ENCODE results near the gene EVC. TPM values are rescaled to one million over a fixed set of nuclear protein-coding genes. Genes with fewer than 3 reads are reported as not detected.

EVC gene
- total RNA-seq, 2 donors from 2014 or later, result 25.5 to 29.0 TPM

DNA sequence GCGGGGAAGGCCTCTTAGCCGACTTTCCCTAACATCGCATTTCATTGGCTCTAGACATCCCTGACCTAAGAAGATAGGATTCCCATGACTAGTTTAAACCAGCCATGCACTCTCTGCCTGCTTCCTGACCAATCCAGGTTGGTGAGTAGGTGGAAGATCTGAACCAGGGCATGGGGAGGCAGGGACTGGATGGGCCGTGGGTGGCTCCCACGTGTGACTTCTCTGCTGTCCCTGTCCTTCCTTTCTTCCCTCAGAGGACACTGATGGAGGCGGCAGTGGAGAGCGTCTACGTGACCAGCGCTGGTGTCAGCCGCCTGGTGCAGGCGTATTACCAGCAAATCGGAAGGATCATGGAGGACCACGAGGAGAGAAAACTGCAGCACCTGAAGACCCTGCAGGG, 90.7 kb downstream of the EVC start:
- WGBS, 2 experiments (ENCODE audit: insufficient coverage in 1 of 2, insufficient read length in 1 of 2), result 87 to 91% methylated on average over 8 to 13 of the region's 13 CpGs
- Mint-ChIP-seq H3K9me3 (peaks cover 2% of the 10 kb centered on the region), H3K27me3 (ENCODE audit: insufficient read depth) (no peaks in the 10 kb centered on the region), H3K4me3 (no peak overlapping the region), H3K36me3 (ENCODE audit: low read depth) (peaks cover 55% of the 10 kb centered on the region), H3K4me1 (no peaks in the 10 kb centered on the region), H3K27ac (no peak overlapping the region)
- no peaks in the 10 kb centered on the region for H3K9me3 ChIP-seq (ENCODE audit: control insufficient read depth, low read length)
- H3K4me3 ChIP-seq (ENCODE audit: low read length), result no peak overlapping the region
- no peaks in the 10 kb centered on the region for H3K27me3 ChIP-seq (ENCODE audit: control insufficient read depth, insufficient read depth, low read length, poor library complexity, severe bottlenecking)
- no peaks in the 10 kb centered on the region for H3K36me3 ChIP-seq (ENCODE audit: control insufficient read depth, insufficient read depth, low read length)
- H3K4me1 ChIP-seq (ENCODE audit: control insufficient read depth, insufficient read depth, low read length), result no peaks in the 10 kb centered on the region
- no peak overlapping the region for H3K27ac ChIP-seq (ENCODE audit: low read depth, low read length)
- DNase-seq, result no peak
- H3K9ac ChIP-seq (ENCODE audit: extremely low read depth, low read length, poor library complexity, severe bottlenecking), result no peak overlapping the region
- TF ChIP-seq CTCF (conservative IDR thresholded peaks at IDR 0.05), result no peak

DNA sequence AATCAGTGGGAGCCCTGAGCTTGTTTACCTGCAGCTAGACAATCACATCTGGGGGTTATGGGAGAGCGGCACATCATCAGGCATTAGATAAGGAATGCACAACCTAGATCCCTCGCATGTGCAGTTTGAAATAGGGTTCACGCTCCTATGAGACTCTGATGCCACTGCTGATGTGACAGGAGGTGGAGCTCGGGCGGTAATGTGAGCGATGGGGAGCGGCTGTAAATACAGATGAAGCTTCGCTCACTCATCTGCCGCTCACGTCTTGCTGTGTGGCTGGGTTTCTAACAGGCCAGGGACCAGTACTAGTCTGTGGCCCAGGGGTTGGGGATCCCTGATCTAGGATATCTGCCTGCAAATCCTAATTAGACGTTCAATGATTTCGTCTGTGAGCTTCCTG, 91.6 kb downstream of the EVC start:
- Mint-ChIP-seq H3K4me1 (no peaks in the 10 kb centered on the region), H3K36me3 (ENCODE audit: low read depth) (peaks cover 56% of the 10 kb centered on the region), H3K27me3 (ENCODE audit: insufficient read depth) (no peaks in the 10 kb centered on the region), H3K4me3 (no peak overlapping the region), H3K9me3 (peaks cover 2% of the 10 kb centered on the region), H3K27ac (no peak overlapping the region)
- no peaks in the 10 kb centered on the region for H3K27me3 ChIP-seq (ENCODE audit: control insufficient read depth, insufficient read depth, low read length, poor library complexity, severe bottlenecking)
- no peaks in the 10 kb centered on the region for H3K4me1 ChIP-seq (ENCODE audit: control insufficient read depth, insufficient read depth, low read length)
- H3K27ac ChIP-seq (ENCODE audit: low read depth, low read length), result no peak overlapping the region
- no peak overlapping the region for H3K9ac ChIP-seq (ENCODE audit: extremely low read depth, low read length, poor library complexity, severe bottlenecking)
- H3K36me3 ChIP-seq (ENCODE audit: control insufficient read depth, insufficient read depth, low read length), result no peaks in the 10 kb centered on the region
- WGBS, 2 experiments (ENCODE audit: insufficient coverage in 1 of 2, insufficient read length in 1 of 2), result 96 to 98% methylated on average over 12 of the region's 12 CpGs
- TF ChIP-seq CTCF (conservative IDR thresholded peaks at IDR 0.05), result no peak
- no peak for DNase-seq
- no peaks in the 10 kb centered on the region for H3K9me3 ChIP-seq (ENCODE audit: control insufficient read depth, low read length)
- no peak overlapping the region for H3K4me3 ChIP-seq (ENCODE audit: low read length)

- DNase-seq, result peak; percentile 78
- no peak overlapping the region for H3K4me3 Mint-ChIP-seq
- H3K27me3 ChIP-seq (ENCODE audit: control insufficient read depth, insufficient read depth, low read length, poor library complexity, severe bottlenecking), result no peaks in the 10 kb centered on the region
- H3K4me3 ChIP-seq (ENCODE audit: low read length), result no peak overlapping the region
- no peaks in the 10 kb centered on the region for H3K9me3 ChIP-seq (ENCODE audit: control insufficient read depth, low read length)
- no peaks in the 10 kb centered on the region for H3K27me3 Mint-ChIP-seq (ENCODE audit: insufficient read depth)
- H3K27ac ChIP-seq (ENCODE audit: low read depth, low read length), result no peak overlapping the region
- WGBS, 2 experiments (ENCODE audit: insufficient coverage in 1 of 2, insufficient read length in 1 of 2), result 94 to 96% methylated on average over 7 to 14 of the region's 14 CpGs
- H3K9ac ChIP-seq (ENCODE audit: extremely low read depth, low read length, poor library complexity, severe bottlenecking), result no peak overlapping the region
- H3K27ac Mint-ChIP-seq, result no peak overlapping the region
- H3K36me3 Mint-ChIP-seq (ENCODE audit: low read depth), result peaks cover 72% of the 10 kb centered on the region
- H3K9me3 Mint-ChIP-seq, result peaks cover 2% of the 10 kb centered on the region
- H3K4me1 Mint-ChIP-seq, result no peaks in the 10 kb centered on the region
- H3K4me1 ChIP-seq (ENCODE audit: control insufficient read depth, insufficient read depth, low read length), result no peaks in the 10 kb centered on the region
- H3K36me3 ChIP-seq (ENCODE audit: control insufficient read depth, insufficient read depth, low read length), result peaks cover 3% of the 10 kb centered on the region
- peak; percentile 46 for TF ChIP-seq CTCF (conservative IDR thresholded peaks at IDR 0.05)
Observed at GRCh38 chr4:5804656-5805055, 93.7 kb downstream of the EVC start.
